AML-193 (cell line): ENCODE measurements around the gene SLBP.
"Not testable (repeated sequence)": the region's sequence is repeated elsewhere in the genome, so short reads cannot be mapped to it uniquely, and the experiment has no call there.

Source experiments
- DNase-seq, 2 experiments: peaks; one replicate each; lab custom pipeline; 2025; lab: John Stamatoyannopoulos, UW

The SLBP gene

GRCh38 chr4:1675802-1676137 is 36.3 kb downstream of the SLBP start:
- DNase-seq = no peak

- no peak for DNase-seq
Observed at GRCh38 chr4:1675136-1675801, 36.9 kb downstream of the SLBP start.

GRCh38 chr4:1674682-1675081 is 37.4 kb downstream of the SLBP start:
- no peak for DNase-seq

GRCh38 chr4:1673671-1674070 is 38.4 kb downstream of the SLBP start:
- DNase-seq = no peak

- DNase-seq = not testable (repeated sequence)
Observed at GRCh38 chr4:1671011-1671410, 41.1 kb downstream of the SLBP start.

GRCh38 chr4:1670279-1670678 is 41.8 kb downstream of the SLBP start:
- no peak for DNase-seq

- no peak for DNase-seq
Observed at GRCh38 chr4:1669850-1670249, 42.3 kb downstream of the SLBP start.

GRCh38 chr4:1669270-1669669 is 42.8 kb downstream of the SLBP start:
- DNase-seq = no peak

- no peak for DNase-seq
Observed at GRCh38 chr4:1668488-1668840, 43.7 kb downstream of the SLBP start.

GRCh38 chr4:1667273-1667672 is 44.8 kb downstream of the SLBP start:
- no peak for DNase-seq

GRCh38 chr4:1666391-1666790 is 45.7 kb downstream of the SLBP start:
- no peak for DNase-seq

- no peak for DNase-seq
Observed at GRCh38 chr4:1664141-1664540, 48.0 kb downstream of the SLBP start.

- no peak for DNase-seq
Observed at GRCh38 chr4:1663549-1663948, 48.6 kb downstream of the SLBP start.

- DNase-seq = no peak
Observed at GRCh38 chr4:1661695-1662094, 50.4 kb downstream of the SLBP start.

- no peak for DNase-seq
Observed at GRCh38 chr4:1660948-1661677, 51.0 kb downstream of the SLBP start.

- DNase-seq = no peak
Observed at GRCh38 chr4:1659104-1660043, 52.7 kb downstream of the SLBP start.

GRCh38 chr4:1658581-1658980 is 53.5 kb downstream of the SLBP start:
- DNase-seq = no peak

GRCh38 chr4:1658146-1658545 is 54.0 kb downstream of the SLBP start:
- no peak for DNase-seq

GRCh38 chr4:1656986-1657385 is 55.1 kb downstream of the SLBP start:
- no peak for DNase-seq

- no peak for DNase-seq
Observed at GRCh38 chr4:1656132-1656531, 56.0 kb downstream of the SLBP start.

GRCh38 chr4:1655676-1656075 is 56.4 kb downstream of the SLBP start:
- DNase-seq = no peak

GRCh38 chr4:1655081-1655480 is 57.0 kb downstream of the SLBP start:
- no peak for DNase-seq
